T1000 (cell line): ENCODE results near the gene PEPD.

Experiments used
- DNase-seq: peaks from one replicate; lab custom pipeline; 2025; ENCODE audit warnings: mixed read lengths; lab: John Stamatoyannopoulos, UW

PEPD gene

DNA sequence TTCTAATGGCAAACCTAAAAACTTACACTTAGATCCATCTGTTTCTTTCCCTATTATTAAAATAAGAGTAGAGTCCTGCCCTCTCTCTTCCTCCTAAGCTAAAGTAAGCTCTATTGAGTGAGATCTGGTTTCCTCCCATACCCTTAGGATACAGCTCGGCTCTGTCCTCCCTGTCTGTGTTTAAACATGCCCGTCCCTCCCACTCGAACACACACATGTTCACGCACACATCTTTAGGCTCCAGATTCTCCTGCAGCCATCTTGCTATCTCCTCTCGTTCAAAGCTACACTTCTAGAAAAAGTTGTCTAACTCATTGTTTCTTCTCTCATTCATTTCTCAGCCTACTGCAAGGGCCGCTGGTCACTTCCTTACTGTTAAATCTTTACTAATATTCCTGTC lies 163.2 kb downstream of the PEPD start:
- DNase-seq = no peak

DNA sequence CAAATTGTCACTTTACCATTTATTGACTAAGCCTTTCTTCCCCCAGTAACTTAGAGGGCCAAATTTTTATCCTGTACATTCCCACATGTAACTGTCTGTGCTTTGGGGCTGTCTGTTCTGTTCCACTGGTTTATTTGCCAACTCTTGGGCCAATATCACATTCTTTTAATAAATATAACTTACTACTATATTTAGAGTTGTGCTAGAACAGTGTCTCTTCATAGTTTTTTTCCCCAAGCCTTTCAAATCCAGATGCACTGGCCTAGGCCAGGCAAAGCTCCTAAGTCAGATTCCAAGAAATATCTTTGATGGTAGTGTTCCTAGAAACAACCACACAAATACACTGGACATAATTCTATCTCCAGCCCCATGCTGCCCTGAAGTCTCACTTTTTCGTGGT lies 164.0 kb downstream of the PEPD start:
- DNase-seq = no peak

DNA sequence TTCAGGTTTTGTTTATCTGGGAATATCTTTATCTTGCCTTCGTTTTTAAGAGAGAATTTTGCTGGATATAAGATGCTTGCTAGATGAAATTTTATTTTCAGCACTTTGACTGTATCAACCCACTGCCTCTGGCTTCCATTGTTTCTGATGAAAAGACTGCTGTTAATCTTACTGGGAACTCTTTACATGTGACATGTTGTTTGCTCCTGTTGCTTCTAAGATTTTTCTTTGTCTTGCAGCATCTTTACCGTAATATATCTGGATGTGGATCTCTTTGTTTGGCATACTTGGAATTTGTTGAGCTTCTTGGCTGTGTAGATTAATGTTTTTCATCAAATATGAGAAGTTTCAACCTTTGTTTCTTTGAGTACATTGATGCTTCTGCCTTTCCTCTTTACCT lies 166.1 kb downstream of the PEPD start:
- DNase-seq = no peak

DNA sequence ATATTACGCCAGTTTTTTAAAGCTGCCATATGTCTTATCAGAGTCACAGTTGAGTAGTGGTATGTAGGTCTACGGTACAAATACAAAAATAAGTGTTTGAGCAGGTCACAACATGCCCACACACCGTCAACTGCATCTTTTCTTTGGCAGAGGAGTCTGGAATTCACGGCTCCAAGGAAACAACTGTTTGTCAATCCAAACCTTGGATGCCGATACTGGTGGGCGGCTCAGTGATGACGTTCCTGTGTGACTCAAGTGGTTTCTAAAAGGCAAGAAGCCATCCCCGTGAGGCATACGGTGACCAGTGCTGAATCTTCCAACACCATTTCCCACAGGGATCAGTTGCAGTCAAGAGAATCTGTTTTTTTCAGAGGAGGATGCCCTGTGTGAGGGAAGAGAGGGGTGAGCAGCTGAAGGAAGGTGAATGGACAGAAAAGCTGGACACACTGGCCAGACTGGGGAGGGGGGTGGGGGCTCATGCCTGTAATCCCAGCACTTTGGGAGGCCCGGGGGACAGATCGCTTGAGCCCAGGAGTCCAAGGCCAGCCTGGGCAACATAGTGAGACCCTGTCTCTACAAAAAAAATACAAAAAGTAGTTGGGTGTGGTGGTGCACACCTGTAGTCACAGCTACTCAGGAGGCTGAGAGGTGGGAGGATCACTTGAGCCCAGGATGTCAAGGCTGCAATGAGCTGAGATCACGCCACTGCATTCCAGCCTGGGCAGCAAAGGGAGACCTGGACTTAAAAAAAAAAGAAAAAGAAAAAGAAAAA lies 170.9 kb downstream of the PEPD start:
- DNase-seq = no peak

DNA sequence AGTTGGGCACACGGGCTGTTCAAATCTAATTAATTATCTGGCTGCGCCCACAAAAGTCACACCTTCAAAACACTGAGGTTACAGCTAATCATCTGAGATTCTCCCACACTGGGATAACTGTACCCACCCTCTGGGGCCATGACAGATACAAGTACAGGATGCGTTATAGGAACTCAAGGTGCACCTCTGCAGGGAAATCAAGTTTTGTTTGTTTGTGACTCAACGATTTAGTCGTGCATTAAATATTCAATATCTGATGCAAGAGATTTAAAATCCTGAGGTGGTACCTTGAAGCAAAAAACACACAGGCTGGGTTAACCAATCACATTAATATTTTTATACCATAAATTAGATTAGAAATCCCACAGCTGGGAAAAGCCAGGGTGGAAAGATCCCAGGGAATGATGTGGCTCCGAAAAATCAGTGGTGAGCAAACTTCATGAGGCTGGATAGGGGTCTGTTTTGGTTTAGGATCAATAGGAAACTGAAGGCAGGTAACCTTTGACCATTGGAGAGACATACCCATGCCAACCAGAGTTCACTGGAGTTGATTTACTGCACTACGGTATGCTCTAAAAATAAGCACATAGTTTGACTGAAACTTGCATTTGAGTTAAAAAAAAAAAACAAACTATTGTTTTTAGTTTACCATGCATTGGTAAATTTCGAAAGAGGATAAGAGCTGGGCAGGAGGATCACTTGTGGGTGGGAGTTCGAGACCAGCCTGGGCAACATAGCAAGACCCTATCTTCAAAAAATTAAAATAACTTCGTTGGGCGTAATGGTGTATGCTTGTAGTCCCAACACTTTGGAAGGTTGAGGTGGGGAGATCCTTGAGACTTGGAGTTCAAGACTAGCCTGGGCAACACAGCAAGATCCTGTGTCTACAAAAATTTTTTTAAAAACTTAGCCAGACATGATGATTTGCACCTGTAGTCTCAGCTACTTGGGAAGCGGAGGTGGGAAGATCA lies 172.0 kb downstream of the PEPD start:
- DNase-seq = no peak

DNA sequence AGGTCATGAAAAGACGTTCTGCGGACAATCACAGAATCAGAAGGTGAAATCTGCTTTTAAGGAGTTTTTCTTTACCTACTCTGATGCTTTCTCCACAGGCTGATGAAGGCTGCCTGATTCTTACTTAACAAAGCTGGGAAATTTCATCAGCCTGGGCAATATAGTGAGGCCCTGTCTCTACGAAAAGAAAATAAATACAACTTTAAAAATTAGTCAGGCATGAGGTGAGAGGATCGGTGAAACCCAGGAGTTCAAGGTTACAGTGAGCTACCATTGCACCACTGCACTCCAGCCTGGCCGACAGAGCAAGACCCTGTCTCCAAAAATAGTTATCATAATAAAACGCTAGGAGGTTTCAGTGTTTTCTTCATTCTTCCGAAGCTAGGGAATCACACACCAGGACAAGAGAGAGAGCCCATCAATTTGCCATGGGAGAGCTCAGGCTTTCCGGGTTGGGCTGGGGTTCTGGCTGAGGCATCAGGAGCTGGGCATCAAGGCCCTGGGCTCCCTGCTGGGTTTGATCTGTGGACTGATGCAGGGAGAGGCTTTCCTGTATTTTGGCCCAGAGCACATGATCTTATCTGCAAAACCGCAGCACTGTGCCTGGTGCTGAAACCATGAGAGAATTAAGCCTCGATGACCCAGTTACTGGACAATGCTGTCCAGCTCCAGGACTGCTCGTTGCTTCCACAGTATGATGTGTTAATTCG lies 173.1 kb downstream of the PEPD start:
- DNase-seq = no peak

DNA sequence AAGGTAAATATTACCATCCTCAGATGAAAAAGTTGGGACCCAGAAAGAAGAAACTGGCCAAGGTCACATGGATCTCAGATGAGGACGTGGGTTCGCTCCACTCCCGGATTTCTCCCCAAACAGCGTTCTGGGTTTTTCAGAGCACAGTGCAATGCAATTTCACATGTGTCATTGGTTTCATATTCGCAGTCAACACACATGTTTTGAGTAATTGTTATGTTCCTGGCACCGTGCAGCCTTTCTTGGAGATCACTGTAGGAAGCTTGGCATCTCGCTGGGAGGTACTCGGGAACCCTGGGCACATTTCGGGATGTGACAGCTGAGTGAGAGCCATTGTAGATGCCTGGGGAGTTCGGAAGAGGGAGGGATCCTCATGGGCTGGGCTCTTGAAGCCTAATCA lies 174.3 kb downstream of the PEPD start:
- no peak for DNase-seq

DNA sequence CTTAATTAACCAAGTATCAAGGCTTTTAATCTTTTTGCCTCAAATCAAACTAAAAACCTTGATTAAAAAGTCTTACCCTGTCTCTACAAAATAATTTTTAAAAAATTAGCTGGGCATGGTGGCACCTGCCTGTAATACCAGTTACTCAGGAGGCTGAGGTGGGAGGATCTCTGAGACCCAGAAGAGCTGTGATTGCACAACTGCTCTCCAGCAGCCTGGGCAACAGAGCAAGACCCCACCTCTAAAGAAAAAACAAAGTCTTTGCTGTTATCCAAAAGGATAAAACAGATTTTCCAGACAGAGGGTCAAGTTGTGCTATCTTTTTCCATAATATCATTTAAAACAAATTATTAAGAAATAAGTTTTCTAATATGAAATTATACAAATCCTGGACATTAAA lies 174.9 kb downstream of the PEPD start:
- no peak for DNase-seq

DNA sequence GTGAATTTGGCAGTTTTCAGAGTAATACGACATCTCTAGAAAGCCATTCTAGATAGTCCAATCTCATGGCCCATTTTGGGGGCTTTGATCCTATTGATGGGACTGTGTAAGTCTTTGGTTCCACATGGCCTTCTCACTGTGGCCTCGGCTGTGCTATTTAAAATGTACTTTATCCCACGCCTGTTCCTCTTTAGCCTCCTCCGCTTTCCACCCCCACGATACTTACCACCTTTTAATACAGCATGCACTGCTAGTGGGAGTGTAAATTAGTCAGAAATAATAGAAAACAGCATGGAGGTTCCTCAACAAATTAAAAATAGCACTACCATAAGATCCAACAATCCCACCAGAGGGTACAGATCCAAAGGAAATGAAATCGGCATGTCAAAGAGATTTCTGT lies 176.4 kb downstream of the PEPD start:
- no peak for DNase-seq

DNA sequence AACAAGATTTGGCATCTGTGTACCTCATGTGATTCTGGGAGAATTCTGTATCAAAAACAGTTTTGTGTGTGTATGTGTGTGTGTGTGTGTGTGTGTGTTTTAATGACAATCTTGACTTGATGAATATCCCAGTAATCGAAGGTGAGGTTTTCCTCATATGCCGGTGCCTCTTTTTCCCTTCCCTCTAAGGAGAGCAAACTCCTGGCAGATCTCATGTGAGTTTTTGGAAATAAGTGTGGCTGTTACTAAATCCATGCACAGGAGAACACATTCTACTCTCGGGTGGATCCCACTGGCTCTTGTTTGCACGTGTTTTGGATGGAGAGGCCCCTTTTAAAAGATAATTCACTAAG lies 177.0 kb downstream of the PEPD start:
- no peak for DNase-seq

DNA sequence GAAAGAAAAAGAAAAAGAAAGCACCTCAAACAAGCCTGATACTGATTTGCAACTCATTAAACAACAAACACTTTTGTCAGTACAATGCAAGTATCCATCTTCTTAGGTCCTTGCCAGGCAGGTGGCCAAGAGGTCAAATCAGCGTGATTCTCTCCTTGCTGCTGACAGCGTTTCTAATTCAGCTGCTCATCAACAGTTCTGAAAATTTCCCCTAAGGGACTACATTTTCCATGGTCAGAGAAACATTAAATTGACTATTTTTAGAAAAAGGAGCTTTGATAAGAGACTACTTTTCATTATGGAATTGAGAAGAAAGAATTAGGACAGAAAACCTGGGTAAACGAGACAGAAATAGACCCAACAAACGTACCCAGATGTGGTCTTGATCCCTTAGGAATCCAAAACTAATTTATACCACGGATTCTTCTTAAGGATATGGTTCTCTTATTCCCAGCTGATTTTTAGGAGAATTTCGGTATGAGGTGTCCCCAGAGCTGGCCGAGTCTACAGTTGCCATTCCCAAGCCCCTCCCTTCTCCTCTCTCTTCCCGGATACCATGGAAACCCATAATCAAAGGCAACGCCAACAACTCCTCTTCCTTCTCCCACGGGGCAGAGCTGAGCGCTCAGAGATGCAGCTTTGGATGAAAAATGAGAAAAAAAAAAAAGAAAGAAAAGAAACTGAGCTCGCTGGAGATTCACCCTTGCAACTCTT lies 177.6 kb downstream of the PEPD start:
- DNase-seq = no peak

DNA sequence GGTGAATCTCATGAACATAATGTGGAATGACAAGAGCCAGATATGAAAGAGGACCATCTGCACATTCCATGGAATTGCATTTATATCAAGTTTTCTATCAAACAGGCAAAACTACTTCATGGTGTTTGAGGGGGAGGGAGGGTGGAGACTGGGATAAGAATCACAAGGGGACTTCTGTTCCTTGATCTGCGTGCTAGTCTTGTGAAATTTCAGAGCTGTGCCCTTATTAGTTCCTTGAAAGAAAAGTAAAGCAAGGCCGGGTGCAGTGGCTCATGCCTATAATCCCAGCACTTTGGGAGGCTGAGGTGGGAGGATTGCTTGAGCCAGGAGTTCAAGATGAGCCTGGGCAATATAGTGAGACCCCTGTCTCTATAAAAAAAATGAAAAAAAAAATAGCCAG lies 178.3 kb downstream of the PEPD start:
- DNase-seq = no peak

DNA sequence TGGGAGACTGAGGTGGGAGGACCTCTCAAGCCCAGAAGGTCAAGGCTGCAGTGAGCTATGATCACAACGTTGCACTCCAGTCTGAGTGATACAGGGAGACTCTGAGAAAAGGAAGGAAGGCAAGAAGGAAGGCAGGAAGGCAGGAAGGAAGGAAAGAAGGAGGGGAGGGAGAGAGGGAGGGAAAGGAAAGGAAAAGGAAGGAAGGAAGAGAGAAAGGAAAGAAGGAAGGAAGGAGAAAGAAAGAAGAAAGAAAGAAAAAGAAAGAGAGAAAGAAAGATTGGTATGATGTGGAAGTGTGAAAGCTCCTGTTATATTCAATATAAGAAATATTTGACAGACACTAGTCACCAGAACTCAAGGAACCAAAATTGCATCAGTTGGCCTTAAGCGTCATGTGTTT lies 180.6 kb downstream of the PEPD start:
- DNase-seq = no peak

DNA sequence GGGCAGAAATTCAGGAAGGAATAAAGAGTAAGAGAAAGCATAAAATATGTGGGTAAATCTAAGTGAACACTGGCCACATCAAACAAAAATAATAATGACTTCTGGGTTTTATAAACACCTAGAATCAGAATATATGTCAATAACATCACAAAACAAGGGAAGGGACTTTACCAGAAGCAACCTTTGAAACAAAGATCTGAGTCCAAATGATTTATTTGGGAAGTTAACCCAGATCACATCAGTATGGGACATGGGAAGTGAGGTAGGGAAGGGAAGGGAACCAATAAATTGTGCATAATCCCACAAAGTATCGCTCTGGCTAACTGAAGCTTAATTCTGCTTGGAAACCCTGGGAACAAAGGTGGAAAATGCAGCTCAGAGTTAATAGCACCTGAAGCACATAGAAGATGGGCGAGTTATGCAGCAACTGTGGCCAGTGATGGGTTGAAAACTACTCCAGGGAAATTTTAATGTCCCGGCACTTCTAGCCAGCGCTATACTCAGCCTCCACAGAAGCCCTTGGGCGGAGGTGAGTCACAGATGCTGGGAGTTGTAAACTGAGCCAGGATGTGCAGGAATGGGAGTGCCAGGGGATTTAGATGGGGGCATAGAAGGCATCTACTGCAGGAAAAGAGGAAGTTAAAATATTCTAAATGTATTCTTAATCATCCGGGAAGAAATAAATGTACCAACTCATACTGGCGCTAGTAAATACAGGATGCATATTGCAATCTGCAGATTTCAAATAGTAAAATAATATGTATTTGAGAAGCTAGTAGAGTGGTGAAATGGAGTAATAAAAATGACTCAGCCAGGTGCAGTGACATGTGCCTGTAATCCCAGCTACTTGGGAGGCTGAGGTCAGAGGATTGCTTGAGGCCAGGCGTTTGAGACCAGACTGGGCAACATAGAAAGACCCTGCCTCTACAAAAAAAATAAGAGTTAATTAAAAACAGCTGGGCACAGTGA lies 182.3 kb downstream of the PEPD start:
- no peak for DNase-seq
